Nephron progenitor cell (in vitro differentiated cells): ENCODE measurements around the gene HOXC5.

Experiments used
- DNase-seq: peaks from one replicate; pipeline ENCODE4 v3.0.0; 2021
- H3K27ac Mint-ChIP-seq: 2 replicates; pipeline ENCODE4 v1.8.0; 2021; ENCODE audit warnings: mild to moderate bottlenecking, moderate library complexity, mixed read lengths
- H3K27me3 Mint-ChIP-seq: 2 replicates; pipeline ENCODE4 v1.8.0; 2021; ENCODE audit warnings: mild to moderate bottlenecking, low read depth, mixed read lengths; ENCODE audit not compliant: poor library complexity
- H3K36me3 Mint-ChIP-seq: 2 replicates; pipeline ENCODE4 v1.8.0; 2021; ENCODE audit warnings: low read depth, mixed read lengths
- H3K4me1 Mint-ChIP-seq: 2 replicates; pipeline ENCODE4 v1.8.0; 2021; ENCODE audit warnings: mixed read lengths
- H3K4me3 Mint-ChIP-seq: 2 replicates; pipeline ENCODE4 v1.8.0; 2021; ENCODE audit warnings: mild to moderate bottlenecking, moderate library complexity, mixed read lengths
- H3K9me3 Mint-ChIP-seq: 2 replicates; pipeline ENCODE4 v1.8.0; 2021; ENCODE audit warnings: mild to moderate bottlenecking, moderate library complexity, mixed read lengths
- TF ChIP-seq, protein P1 (sequence below): fragments of 200-600 bp; sonication (generic); IDR thresholded peaks from 2 replicates; pipeline ENCODE4 v1.5.0; 2021; ENCODE audit warnings: antibody characterized with exemption

The HOXC5 gene

GRCh38 chr12:54046809-54047159, 13.9 kb downstream of the HOXC5 start:
- Mint-ChIP-seq H3K36me3 (peaks cover 53% of the 10 kb centered on the region), H3K4me3 (peak overlapping the region; percentile 95), H3K9me3 (no peaks in the 10 kb centered on the region), H3K4me1 (peaks cover 100% of the 10 kb centered on the region), H3K27ac (peak overlapping the region; percentile 98), H3K27me3 (no peaks in the 10 kb centered on the region)
- TF ChIP-seq, protein P1, sequence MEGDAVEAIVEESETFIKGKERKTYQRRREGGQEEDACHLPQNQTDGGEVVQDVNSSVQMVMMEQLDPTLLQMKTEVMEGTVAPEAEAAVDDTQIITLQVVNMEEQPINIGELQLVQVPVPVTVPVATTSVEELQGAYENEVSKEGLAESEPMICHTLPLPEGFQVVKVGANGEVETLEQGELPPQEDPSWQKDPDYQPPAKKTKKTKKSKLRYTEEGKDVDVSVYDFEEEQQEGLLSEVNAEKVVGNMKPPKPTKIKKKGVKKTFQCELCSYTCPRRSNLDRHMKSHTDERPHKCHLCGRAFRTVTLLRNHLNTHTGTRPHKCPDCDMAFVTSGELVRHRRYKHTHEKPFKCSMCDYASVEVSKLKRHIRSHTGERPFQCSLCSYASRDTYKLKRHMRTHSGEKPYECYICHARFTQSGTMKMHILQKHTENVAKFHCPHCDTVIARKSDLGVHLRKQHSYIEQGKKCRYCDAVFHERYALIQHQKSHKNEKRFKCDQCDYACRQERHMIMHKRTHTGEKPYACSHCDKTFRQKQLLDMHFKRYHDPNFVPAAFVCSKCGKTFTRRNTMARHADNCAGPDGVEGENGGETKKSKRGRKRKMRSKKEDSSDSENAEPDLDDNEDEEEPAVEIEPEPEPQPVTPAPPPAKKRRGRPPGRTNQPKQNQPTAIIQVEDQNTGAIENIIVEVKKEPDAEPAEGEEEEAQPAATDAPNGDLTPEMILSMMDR: no peak
- DNase-seq: peak; percentile 35

DNA sequence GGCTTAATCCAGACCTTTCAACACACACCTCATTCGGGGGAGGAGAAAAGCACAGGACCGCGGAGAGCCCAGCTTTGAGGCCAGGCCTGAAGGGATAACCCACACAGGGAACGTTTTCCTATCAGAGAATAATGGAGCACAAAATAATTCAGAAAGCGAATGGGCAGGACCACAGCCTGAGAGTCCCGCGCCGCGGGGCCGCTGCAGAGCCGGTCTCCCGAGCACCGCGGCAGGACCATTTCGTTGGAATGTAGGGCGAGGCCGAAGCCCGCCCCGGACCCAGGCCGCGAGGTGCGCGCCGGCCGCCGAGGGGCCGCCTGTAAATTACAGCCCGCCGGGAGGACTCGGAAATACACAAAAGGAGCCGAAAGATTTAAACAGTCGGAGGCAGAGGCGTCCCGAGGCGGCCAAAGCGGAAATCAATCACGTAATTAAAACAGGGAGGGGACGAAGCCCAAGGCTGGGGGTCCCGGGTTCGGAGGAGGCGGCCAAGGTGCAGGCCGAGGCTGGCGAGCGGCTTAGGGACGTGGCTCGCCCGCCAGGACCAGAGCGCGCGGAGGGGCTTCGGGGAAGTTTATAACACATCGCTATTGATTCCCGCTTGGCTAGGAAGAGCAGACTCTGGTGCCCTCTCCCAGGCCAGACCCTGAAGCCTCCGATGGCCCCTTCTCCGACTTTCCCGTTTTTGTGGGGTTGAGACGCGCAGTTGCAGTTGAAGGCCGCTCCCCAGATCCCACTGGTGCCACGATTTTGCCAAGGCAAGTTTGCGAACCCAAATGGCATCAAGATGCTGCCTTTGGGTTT, 14.5 kb downstream of the HOXC5 start:
- Mint-ChIP-seq H3K9me3 (no peaks in the 10 kb centered on the region), H3K27me3 (no peaks in the 10 kb centered on the region), H3K4me3 (peak overlapping the region; percentile 95), H3K4me1 (peaks cover 100% of the 10 kb centered on the region), H3K36me3 (peaks cover 48% of the 10 kb centered on the region), H3K27ac (peak overlapping the region; percentile 98)
- TF ChIP-seq, protein P1: no peak
- DNase-seq: peak; percentile 50

GRCh38 chr12:54047964-54048303, 15.1 kb downstream of the HOXC5 start:
- TF ChIP-seq, protein P1: no peak
- DNase-seq: no peak
- H3K9me3 Mint-ChIP-seq: no peaks in the 10 kb centered on the region
- H3K27ac Mint-ChIP-seq: peak overlapping the region; percentile 96
- no peaks in the 10 kb centered on the region for H3K27me3 Mint-ChIP-seq
- H3K36me3 Mint-ChIP-seq: peaks cover 47% of the 10 kb centered on the region
- peak overlapping the region; percentile 95 for H3K4me3 Mint-ChIP-seq
- peaks cover 100% of the 10 kb centered on the region for H3K4me1 Mint-ChIP-seq

DNA sequence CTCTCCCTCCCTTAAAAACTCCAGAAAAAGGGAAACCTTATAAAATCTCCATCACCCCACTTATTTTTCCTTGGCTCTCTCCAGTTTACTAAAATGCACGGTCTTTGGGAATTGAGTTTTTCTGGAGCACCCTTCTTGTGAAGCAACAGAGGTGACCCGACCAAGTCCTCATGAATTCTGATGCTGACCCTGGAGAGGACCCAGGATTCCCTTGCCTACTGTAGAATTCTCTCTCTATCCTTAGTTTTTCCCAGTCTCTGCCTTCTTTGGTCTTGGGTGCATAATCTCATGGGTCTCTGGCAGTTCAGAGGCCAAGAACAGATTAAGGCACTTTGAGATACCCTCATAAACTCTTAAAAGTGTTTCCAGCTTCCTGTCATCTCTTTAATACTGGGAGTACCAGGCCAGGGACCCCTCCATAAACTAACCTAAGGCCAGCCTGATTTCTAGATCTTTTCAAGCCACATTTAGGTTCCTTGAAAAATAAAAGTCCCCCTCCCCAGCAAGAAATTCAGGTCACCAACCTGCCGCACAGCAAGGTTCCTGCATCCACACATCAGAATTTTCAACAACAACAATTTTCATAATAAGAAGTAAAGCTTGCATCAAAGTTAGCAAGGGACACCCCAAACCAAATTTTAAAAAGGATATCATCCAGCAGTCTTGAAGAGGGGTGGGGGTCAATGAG, 15.7 kb downstream of the HOXC5 start:
- no peak for DNase-seq
- Mint-ChIP-seq H3K36me3 (peaks cover 47% of the 10 kb centered on the region), H3K27me3 (no peaks in the 10 kb centered on the region), H3K27ac (peak overlapping the region; percentile 96), H3K4me3 (peak overlapping the region; percentile 95), H3K9me3 (no peaks in the 10 kb centered on the region), H3K4me1 (peaks cover 100% of the 10 kb centered on the region)
- TF ChIP-seq, protein P1: no peak

- Mint-ChIP-seq H3K36me3 (peaks cover 47% of the 10 kb centered on the region), H3K4me3 (peak overlapping the region; percentile 95), H3K27me3 (no peaks in the 10 kb centered on the region), H3K4me1 (peaks cover 100% of the 10 kb centered on the region), H3K27ac (peak overlapping the region; percentile 96), H3K9me3 (no peaks in the 10 kb centered on the region)
- DNase-seq: no peak
- TF ChIP-seq, protein P1: no peak
Observed at GRCh38 chr12:54049108-54049507, 16.3 kb downstream of the HOXC5 start.
